Renal pelvis (tissue), 4 donors: ENCODE measurements around the gene NPY5R. TPM values are rescaled to one million over a fixed set of nuclear protein-coding genes. Genes with fewer than 3 reads are reported as not detected.

ENCODE experiments used
- DNase-seq: peaks from one replicate; pipeline ENCODE4 v3.0.0-alpha.2; 2013
- polyA plus RNA-seq, 3 donors: library from polyadenylated mRNA; unstranded; fragments of 120-200 nt; gene quantifications; one replicate each; pipeline ENCODE4 v1.2.1, GENCODE V29; 2013; ENCODE audit not compliant: insufficient read length in 3 of 3

The NPY5R gene
- polyA plus RNA-seq, 3 donors, result 3.7 to 4.1 (median 3.9) TPM

- no peak for DNase-seq
These were observed 37.0 kb downstream of the NPY5R start for GRCh38 chr4:163380703-163381102.

DNA sequence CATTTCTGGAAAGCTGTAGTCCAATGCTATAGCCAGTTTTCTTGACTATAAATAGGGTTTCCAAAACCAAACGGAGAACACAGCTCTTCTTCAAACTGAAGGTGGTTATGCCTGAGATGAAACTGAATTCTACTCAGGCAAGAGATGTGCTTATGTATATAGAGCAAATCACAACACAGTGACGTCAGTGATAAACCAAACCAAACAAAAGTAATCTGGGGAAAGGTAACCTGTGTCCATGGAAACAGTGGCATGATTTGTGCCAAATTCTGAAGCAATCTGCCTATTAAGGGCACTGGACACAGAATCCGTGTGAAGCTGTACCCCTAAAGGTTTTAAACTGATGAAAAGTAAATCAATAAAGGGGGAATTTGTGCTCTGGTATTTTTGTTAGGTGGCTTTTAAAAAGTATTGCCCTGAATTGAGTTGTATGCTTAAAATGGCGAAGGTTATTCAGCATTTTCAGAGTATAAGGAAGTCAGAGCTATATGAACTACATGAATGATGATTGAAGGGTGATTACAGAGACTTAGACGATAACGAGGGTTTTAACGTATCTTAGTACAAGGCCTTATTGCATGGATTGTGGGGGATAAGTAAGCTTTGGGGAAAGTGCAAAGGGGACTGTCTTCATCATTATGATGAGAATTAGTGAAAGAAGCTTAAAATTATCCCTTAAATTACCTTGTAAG, 38.6 kb downstream of the NPY5R start:
- DNase-seq, result no peak

DNA sequence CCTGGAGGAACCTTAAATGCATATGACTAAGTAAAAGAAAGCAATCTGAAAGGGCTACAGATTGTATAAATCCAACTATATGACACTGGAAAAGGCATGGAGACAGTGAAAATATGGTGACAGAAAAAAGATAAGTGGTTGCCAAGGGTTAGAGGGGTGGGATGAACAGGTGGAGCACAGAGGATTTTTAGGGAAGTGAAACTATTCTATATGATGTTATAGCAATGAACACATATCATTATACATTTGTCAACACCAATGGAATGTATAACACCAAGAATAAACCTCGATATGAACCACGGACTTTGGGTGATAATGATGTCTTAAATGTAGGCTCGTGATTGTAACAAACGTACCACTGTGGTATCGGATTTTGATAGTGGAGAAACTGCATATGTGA, 40.7 kb downstream of the NPY5R start:
- DNase-seq, result no peak

GRCh38 chr4:163384926-163385325, 41.2 kb downstream of the NPY5R start:
- no peak for DNase-seq

GRCh38 chr4:163385466-163385865, 41.8 kb downstream of the NPY5R start:
- DNase-seq, result no peak

- no peak for DNase-seq
These were observed 48.1 kb downstream of the NPY5R start for GRCh38 chr4:163391756-163392155.

GRCh38 chr4:163392328-163392727, 48.6 kb downstream of the NPY5R start:
- no peak for DNase-seq

- DNase-seq, result no peak
These were observed 49.8 kb downstream of the NPY5R start for GRCh38 chr4:163393471-163393870.

- DNase-seq, result no peak
These were observed 51.4 kb downstream of the NPY5R start for GRCh38 chr4:163395055-163395454.

GRCh38 chr4:163395758-163396157, 52.1 kb downstream of the NPY5R start:
- DNase-seq, result no peak

DNA sequence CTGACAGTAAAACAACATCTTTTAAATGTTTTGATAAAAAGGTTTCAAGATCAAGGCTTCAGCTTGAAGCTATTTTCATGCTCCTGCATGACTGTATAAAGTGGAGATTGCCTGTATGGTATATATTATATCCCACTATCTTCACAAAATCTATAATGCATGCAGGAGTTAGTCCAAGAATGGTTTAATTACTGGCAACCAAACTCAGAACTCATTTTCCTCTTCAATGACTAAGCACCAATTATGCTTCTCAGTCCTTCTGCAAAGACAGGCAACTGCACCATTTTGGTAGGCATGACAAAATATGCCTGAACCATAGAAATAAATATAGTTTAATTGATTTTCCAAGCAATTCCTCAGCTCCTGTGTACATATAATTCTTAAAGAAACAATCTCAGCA, 54.5 kb downstream of the NPY5R start:
- DNase-seq, result no peak

DNA sequence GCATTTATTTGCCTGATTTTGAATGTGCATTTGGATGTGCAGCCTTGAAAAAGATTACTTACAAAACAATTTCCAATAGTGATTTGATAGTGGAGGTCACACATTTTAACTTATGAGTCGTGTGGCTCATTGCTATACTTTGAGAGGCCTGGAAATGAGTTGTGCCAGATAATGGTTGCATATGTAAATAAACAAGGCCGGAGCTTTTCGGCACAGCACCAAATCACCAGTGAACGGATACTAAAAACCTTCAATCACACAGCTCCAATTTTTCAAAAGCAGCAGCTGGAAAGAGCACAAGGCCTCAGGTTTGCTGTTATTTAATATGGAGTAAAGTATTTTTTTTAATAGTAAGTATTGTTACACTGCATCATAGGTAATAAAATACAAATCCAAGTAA, 57.2 kb downstream of the NPY5R start:
- no peak for DNase-seq

Other genes starting within 250 kb of the NPY5R start
- 10 to 100 TPM; 19.5 to 27.2 (median 26.7) TPM for gene NAF1, start 177.0 kb upstream of the NPY5R start, polyA plus RNA-seq
- 10 to 100 TPM; 16.0 to 21.2 (median 19.4) TPM for gene NPY1R, start 11.3 kb upstream of the NPY5R start, polyA plus RNA-seq
- under 1 TPM in 1 of 3 donors, not detected in 2; 0.09 TPM for gene TKTL2, start 129.9 kb downstream of the NPY5R start, polyA plus RNA-seq
- 10 to 100 TPM; 30.2 to 36.9 (median 34.9) TPM for gene TMA16, start 150.8 kb downstream of the NPY5R start, polyA plus RNA-seq